Stimulated activated CD8-positive, alpha-beta memory T cell treated with anti-CD3 and anti-CD28 coated beads, Interleukin-7, amount 100 ng/mL, for 4 hours (primary cell): ENCODE data around the gene TIMP4.

Experiments used
- DNase-seq, 2 donors: peaks; one replicate each; pipeline ENCODE4 v3.0.0-alpha.2; 2020; ENCODE audit warnings: low read depth in 2 of 2

Gene TIMP4

DNA sequence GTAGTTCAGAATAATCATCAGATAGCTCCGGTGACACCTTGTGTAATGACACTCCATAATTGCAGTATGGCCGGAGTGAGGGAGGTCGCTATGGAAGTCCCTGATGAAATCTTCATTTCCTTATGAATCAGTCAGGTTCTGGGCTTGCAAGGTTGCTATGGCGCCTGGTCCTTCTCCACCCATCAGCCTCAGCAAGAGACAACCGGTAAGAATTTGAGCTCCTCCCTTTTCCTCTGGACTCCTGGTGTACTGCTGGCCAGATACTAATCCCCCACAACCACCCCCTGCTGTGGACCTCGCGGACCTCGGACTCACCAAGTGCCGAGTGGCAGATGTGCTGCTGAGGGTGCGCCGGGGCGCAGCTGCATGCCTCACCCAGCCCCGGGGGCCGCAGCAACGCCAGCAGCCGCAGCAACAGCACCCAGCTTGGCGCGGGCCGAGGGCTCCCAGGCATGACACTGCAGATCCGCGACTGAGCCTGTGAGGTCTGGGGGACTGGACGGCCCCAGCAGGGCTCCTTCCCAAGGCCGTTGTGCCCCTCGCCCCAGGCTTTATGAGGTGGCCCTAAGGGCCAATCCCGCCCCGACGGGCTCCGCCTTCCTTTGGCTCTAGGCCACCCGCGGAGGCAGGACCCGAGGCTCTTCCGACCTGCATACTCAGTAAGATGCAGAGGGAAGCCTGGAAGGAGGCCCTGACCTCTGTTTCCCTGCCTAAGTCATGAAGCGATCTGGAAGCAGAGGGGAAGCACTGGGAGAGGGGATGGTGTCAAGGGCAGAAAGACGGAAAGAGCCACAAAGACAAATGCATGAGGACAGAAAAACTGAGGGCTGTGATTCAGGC lies at the start of gene TIMP4:
Gene TIMP4, minus strand, starts transcription at position 526 of the 840 bp plus-strand sequence. Its CDS starts 72 bp downstream, at position 454.
- no peak for DNase-seq

DNA sequence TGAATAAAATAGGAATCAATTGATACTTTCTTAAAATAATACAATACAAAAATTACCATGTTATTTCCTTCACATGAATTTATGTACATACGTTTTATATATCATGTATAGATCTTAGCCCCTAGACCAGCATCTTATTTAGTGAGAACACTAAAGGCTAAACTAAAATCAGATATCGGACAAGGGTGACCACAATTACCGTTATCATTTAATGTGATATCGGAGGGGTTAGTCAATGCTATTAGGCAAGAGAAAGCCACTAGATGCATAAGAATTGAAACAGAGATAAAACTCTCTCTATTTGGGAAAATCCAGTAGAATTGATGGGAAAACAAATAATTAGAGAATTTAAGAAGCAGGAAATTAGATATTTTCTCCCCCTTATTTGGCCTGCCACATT lies 46.5 kb upstream of the TIMP4 start:
- no peak for DNase-seq

DNA sequence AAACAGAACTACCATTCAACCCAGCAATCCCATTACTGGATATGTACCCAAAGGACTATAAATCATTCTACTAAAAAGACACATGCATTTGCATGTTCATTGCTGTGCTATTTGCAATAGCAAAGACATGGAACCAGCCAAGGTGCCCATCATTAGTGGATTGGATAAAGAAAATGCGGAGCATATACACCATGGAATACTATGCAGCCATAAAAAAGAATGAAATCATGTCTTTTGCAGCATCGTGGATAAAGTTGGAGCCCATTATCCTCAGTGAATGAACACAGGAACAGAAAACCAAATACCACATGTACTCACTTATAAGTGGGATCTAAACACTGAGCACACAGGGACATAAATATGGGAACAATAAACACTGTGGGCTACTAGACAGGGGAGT lies 43.1 kb upstream of the TIMP4 start:
- DNase-seq: no peak

DNA sequence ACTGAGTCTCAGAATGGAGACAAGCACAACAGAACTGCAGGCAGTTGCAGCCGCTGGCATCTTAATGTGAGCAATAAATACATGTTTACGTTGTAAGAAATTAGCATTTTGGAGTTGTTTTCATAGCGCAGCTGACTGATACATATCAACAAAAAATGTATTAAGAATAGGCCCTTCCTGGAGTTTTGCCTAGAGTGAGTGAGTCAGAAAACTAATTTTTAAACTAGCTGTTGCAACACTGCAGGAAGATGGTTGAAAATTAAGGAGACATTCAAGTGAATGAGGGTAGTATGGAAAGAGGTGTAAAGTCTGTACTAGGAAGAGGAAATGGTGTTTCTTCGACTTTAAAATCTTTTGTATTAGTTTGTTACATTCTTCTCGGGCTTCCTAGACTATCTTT lies 39.6 kb upstream of the TIMP4 start:
- no peak for DNase-seq

DNA sequence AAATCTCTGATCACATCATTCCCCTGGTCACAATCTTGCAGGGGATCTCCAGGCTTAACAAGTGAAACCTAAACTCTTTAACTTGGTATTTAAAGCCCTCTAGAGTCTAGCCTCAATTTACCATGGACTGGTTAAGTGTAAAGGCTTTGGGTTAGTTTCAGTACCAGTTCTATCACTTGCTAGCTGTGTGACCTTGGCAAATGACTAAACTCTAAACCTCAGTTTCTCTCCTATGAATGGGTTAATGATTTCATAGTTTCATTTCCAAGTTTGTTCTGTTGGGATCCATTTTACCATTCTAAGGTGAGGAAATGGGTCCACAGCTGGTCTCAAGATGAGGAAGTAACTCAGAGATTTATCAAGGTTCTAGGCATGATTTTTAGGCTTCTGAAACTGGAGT lies 38.8 kb upstream of the TIMP4 start:
- DNase-seq: no peak

DNA sequence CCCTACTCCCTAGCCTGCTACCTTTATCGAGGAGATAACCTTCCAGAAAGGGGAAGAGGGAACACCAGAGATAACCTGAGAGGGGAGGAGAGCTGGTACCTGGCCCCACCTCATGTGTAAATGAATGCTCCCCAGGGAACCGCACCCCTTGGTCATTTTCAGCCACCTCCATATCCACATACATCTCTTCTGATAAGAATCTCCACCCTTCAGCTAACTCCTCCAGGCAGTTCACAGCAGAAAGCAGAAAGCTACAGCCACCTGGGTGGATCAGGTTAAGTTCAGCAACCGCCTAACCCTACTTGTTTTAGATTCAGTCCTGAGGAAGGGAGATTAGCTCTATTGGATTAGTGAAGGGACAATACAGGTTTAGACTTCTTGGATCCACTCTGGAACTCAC lies 38.0 kb upstream of the TIMP4 start:
- DNase-seq: no peak

DNA sequence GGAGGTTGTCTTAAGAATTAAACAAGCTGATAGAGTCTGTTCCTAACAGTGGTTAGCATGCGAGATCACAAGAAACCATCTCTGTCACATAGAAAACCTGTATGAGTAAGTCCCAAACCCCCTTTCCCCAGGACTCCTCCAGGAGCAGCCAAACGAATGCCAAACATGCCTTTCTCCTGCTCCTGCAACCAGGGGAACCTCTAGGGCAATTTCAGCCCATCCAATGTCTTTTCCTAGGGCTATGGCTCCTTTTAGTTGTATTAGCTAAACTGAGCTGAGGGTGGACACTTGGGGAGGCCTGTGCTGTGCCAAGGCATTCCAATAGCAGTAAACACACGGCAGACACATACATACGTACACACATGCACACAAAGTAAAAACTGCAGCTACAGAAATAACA lies 36.5 kb upstream of the TIMP4 start:
- DNase-seq: no peak

DNA sequence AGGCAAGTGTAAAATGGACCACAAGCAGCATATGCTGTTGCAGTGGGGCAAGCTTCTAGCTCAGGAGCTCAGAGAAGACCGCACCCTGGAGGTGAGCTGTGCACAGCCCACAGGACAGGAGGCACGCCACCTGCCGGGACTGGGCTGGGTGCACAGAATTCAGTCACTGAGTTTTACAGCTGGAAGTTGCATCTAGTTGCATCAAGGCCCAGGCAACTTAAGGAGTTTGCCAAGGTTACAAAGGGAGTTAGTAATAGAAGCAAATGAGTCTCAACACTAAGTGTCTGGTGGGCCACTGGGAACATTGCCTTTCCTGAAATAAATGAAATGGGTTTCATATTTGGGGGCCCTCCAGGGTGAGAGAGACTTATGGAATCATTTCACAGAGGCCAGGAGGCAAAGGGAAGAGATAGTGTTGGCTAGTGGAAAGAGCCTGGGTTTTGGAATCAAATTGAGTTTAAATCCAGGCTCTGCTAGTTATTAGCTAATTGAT lies 36.0 kb upstream of the TIMP4 start:
- no peak for DNase-seq

DNA sequence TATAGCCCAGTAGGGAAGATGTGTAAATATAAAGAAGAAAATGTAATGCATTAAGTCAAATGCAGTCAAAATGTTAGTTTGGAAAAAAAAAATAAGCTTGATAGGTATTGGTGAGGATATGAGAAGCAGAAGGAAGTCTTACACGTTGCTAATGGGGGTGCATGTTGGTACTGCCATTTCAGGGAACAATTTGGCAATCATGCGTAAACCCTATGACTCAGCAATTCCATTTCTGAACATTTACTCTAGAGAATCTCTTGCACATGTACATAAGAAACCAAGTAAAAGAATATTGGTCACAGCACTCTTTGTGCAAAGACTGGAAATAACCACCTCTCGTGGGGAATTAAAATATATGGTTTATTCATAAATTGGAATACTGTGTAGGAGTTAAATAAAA lies 35.5 kb upstream of the TIMP4 start:
- DNase-seq: no peak

DNA sequence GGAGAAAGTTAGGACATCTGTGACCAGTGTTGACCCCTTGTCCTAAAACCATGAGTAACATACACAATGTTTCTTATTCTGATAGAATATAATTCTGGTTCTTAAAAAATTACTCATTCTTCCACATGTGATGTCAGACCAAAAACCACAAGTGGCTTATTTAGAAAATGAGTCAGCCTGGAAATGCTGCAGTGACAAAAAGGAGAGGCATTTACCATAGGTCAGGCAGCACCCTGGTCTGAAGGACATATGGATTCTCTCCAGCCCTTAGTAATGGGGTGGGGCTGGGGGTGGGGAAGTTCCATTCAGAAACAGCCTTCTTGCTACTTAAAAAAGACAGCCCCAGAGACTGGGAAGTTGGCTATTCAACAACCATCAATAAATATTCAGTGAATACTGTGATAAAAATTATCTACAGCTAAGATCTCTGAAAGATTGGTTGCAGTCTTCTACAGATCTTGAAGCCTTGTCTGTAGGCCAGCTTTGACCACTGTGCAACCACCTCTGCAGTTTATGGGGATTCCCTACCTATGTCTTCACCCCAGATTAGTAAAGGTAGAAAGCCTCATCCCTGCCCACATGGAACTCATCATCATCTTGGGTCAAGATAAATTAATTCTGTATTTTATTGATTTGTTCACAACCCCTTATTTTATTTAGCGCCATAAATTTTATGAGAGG lies 34.9 kb upstream of the TIMP4 start:
- no peak for DNase-seq

DNA sequence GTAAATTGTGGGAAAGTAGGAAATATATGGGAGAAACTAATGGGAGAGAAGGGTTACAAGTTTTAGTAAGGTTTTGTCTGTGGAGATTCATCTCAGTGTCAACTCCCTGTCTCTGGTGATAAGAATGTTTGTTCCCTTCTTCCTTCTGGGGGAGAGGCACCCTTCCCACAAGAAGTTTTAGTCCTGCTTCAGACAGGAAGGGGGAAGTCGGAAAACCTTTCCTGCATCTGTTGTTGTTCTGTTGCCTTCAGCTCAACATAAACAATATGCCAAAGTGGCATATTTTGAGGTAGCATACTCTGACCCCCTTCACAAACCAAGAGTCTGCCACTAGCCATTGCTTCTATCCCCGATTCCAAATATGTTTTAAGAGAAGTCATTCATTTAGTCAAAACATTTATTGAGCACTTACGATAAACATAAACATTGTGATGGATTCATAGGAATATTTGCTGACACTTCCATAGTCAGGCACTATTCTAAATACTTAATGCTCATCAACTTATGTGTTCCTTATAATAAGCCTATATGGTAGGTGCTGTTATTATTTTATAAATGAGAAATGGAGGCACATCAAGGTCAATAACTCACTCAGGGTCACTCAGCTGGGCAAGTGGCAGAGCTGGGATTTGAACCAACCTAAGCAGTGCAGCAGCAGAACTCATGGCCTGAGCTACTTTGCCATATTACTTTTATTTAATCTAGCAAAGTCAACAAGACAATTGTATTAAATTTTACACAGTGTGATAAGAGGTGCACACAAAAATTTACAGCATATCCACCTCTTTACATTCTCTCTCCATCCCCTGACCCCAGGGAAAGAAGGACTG lies 34.2 kb upstream of the TIMP4 start:
- DNase-seq: no peak

DNA sequence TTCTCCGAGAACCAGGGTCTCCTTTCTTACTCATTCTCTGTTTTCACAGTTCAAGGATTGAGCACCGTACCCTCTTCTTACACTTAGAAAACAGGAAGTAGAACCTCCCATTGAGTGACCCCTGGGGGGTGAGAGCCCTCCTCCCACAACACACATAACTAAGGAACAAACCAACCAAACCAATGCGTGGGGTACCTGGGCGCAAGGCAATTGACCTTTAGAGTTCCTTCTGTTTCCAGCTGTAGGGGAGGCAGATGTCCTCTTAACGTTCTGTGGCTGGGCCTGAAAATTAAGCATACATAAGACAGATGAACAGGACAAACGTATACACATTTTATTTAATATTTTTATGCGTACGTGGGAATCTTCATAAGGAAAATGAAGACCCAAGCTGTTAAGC lies 33.5 kb upstream of the TIMP4 start:
- DNase-seq: no peak

DNA sequence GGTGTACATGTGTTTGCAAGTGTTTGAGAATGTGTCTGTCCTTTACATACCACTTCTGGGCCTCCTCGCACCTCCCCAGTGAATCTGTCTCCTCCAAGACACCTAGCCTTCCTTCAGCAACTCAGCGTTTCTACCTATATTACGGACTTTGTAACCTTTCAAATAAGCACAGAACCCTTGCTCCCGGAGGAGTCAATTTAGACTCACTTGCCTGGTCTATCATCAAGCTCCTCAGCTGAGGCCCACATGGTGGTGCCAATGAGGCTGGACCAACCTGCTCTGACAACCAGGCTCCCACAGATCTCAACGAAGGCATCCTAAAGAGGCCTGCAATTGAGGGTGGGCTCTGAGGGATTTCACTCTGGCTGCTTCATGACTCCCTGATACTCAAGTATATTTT lies 32.8 kb upstream of the TIMP4 start:
- no peak for DNase-seq

DNA sequence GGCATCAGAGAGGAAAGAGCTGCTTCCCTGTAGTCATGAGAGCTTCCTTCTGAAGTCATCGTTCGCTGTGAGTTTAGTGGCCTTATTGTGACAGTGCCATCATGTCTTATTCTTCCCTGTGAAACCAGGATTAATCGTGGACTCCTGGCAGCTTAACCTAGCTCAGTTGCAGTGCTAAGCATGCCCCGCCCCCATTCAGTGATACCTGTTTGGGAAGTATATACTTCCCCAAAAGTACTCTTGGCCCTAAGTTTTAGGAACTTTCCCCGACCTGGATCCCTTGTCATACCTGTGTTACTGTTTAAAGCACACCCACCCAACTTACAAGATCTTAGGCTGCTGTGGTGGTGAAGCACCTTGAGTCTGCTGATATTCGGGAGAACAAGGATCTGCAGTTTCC lies 32.1 kb upstream of the TIMP4 start:
- no peak for DNase-seq

DNA sequence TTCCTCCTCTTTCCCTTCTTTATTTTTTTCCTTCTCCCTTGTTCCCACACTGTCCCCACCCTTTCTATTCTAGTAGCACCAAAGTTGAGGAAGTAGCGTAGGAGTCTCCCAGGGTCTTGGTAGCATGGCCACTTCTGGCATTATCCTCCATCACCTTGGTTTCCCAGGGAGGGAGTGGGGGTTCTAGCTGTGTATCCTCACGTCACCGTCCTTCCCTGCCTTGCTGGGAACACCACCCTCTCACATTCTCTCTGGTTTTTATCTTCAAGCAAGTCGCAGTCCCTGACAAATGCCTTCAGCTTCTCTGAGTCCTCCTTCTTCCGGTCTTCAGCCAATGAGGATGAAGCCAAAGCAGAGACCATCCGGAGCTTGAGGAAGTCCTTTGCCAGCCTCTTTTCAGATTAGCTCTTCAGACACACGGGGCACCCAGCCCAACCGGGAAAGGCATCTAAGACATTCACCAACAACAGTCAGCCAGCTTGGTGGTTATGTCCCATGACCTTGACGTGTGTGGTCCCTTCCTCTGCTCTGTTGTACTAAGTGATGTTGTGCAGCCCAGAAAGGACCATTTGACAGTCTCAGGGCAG lies 31.6 kb upstream of the TIMP4 start:
- no peak for DNase-seq

DNA sequence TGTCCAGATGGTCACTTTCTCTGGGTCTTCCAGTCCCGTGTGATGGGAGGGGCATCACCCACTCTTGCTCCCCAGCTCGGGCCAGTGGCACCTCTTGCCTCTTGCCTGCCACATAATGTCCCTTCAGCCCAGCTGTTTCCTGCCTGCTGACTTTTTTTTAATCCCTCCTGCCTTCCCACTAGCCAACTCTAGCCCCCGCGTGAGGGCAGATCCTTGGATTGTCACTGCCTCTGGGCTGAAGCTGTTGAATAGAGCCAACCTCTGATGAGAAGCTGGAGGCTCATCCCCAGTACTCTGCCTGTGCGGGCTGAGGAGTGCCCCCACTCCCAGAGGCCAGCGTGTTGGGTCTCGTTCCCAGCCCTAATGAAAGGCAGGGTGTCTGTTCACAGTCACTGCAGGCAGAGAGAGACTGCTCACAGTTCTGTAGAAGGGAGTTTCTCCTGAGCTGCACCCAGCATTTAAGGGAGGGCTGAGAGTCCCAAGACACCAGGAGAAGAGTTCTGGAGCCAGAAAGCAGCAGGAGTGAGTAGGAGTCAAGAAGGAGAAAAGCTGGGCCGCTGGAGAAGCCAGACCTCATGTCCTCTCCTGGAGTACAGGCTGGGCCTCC lies 30.1 kb upstream of the TIMP4 start:
- no peak for DNase-seq

DNA sequence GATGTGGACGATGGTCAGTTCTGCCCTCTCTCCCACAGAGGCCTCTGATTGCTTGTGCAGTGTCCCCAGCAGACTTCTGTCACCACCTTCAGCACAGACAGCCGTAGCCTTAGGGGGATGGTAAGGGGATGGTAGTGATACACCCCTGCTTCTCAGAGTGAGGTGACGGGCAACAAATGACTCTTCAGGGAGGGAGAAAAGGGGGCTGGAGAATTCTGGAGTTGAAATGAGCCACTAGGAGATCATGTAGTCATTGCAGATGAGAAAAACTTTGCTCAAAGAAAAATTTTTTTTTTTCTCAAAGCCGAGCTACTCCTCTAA lies 29.6 kb upstream of the TIMP4 start:
- DNase-seq: no peak

DNA sequence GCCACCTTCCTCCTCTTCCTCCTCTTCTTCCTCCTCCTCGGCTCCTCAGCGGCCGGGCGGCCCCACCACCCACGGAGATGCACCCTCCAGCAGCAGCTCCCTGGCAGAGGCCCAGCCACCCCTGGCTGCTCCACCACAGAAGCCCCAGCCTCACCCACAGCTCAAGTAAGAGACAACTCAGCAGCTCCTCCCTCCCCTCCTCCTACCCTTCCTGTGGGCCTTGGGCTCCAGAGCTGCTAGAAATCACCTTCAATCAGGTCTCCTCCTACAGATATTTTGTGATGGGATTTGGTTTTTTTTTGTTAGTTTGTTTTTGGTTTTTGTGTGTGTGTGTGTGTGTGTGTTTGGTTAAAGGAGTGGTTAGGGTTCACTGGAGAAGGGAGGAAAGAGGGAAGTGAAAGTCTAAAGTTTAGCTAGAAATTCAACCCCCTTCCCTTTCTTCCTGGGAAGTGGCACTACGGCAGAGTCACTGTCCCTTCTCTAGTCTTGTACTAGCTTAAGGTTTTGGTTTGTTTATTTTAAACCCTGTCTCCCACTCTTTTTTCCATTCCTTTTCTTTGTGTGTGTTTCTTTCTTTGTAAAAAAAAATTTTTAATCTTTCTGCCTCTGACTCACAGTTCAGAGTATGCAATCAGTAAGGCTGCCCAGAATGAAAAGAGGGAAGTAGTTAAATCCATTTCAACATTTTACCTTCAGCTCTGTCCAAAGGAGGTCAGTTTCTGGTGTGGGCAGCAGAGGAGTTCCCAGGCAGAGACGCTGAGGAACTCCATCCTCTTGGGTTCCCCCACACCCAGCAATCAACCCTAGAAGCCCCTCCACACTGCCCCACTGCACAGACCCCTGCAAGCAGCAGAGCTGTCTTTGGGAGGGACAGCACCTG lies 29.0 kb upstream of the TIMP4 start:
- peak; percentile 19 to 24 for DNase-seq

DNA sequence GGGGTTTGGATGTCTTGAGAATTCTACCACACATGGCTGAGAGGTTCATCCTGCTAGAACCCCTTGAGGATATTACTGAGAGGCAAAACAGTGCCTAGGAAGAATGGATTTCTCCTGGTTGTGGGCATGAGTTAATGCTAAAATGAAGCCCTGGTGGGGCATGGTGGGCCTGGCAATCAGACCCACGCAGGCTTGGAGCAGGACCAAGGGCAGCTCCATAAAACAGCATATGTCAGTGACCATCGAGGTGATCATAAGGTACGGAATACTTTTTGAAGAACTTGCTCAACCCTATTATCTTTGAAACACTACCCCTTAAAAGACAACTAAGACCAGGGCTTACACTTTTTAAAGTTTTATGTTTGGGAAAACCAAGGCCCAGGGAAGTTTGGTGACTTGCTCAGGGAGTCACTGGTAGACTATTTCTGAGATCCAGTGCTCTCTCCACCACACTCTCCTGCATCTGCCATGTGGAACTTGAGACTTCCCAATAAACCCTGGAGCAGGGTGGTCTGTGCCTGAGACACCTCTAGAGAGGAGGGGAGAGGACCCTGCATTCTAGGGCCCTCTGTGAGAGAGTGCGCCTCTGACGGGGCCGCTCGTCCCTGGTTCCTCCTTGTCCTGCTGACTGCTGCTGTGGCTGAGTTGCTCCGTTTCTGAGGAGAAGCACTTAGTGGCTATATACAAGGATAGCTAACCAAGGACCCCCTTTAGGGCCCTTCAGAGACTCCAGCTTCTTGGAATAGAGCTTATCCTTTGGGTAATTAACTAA lies 28.0 kb upstream of the TIMP4 start:
- no peak for DNase-seq

DNA sequence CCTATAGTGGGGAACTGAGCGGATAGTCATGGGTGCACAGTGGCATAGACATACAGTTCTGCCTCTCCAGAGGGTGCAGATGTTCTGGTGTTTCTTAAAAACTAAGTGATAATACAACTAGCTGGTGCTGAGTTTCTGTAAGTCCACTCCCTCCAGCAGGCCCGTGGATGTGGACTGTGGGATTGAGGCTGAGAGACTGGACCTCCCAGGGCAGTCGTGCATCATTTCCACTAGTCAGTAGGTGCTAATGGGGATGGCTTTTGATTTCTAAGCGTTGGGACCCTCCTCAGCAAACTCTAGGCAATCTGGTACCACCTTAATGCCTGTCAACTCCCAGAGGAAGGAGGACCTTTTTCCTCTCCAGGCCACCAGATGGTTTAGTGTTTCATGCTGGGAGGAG lies 27.3 kb upstream of the TIMP4 start:
- DNase-seq: no peak
